Astrocyte of the spinal cord (primary cell): ENCODE data around the gene TMEM181.

Experiments used
- DNase-seq: peaks from one replicate; pipeline ENCODE4 v3.0.0; 2011; ENCODE audit warnings: low read depth, low spot score
- H3K4me3 ChIP-seq: 2 replicates; pipeline ENCODE4 v1.5.1; 2011; ENCODE audit warnings: low read depth, mild to moderate bottlenecking, low read length, moderate library complexity
- CTCF ChIP-seq: IDR thresholded peaks from 2 replicates; pipeline ENCODE4 v1.5.1; 2012; ENCODE audit warnings: low read depth, mild to moderate bottlenecking, low read length, inconsistent platforms
- in situ Hi-C: cut with HindIII; loops from 2 replicates; pipeline ENCODE4 v1.10.0; 2017; ENCODE audit warnings: low sequenced_read_pairs

Gene TMEM181

GRCh38 chr6:158620963-158621693, 61.2 kb downstream of the TMEM181 start:
- no peak overlapping the region for H3K4me3 ChIP-seq
- no peak for DNase-seq
- in situ Hi-C loops, result no loop called here
- no peak for TF ChIP-seq CTCF

- TF ChIP-seq CTCF, result no peak
- H3K4me3 ChIP-seq, result no peak overlapping the region
- no peak for DNase-seq
- in situ Hi-C loops, result no loop called here
Observed at GRCh38 chr6:158621694-158622544, 62.0 kb downstream of the TMEM181 start.

GRCh38 chr6:158622545-158623190, 62.8 kb downstream of the TMEM181 start:
- in situ Hi-C loops, result no loop called here
- no peak for TF ChIP-seq CTCF
- H3K4me3 ChIP-seq, result no peak overlapping the region
- DNase-seq, result no peak

GRCh38 chr6:158624684-158625682, 65.1 kb downstream of the TMEM181 start:
- TF ChIP-seq CTCF, result no peak
- DNase-seq, result no peak
- no peak overlapping the region for H3K4me3 ChIP-seq
- in situ Hi-C loops, result no loop called here

- DNase-seq, result no peak
- no peak for TF ChIP-seq CTCF
- in situ Hi-C loops, result no loop called here
- no peak overlapping the region for H3K4me3 ChIP-seq
Observed at GRCh38 chr6:158625881-158626305, 66.0 kb downstream of the TMEM181 start.
